IMR-90 (cell line): Measurements from ENCODE around the gene ASB6. TPM values are rescaled to one million over a fixed set of nuclear protein-coding genes. Genes with fewer than 3 reads are reported as not detected.
A peak's percentile ranks its signal among the peaks of the same experiment; 100 is the strongest.

Experiments used
- ATAC-seq: fragments of 200-7000 bp; cut with Tn5 transposase; 2 replicates; pipeline ENCODE4 v1.9.1; 2020; ENCODE audit warnings: low read depth, mild to moderate bottlenecking, moderate library complexity
- BruUV-seq: library from RNA; stranded (reverse); fragments of 400-500 nt; replicated peaks from 2 replicates; lab custom pipeline; 2021; lab: Mats Ljungman, UMichigan
- CTCF ChIA-PET: fragments of 300-600 bp; formaldehyde crosslinking; extraction: SDS; loops from one replicate; lab custom pipeline; 2021; ENCODE audit warnings: antibody characterized with exemption; lab: Yijun Ruan, JAX
- POLR2A ChIA-PET: fragments of 300-600 bp; sonication (Branson Sonifier 250); formaldehyde crosslinking; loops from one replicate; lab custom pipeline; 2022; ENCODE audit warnings: antibody characterized with exemption; ENCODE audit not compliant: unreplicated experiment; lab: Charles Lee
- DNase-seq: peaks from one replicate; pipeline ENCODE4 v3.0.0; 2013
- H2AFZ ChIP-seq: replicated peaks from 2 replicates; pipeline ENCODE3; 2013; ENCODE audit warnings: low read length, mild to moderate bottlenecking; ENCODE audit not compliant: poor library complexity
- H2AK5ac ChIP-seq: 2 replicates; pipeline ENCODE4 v1.6.1; 2013; ENCODE audit warnings: low read depth, low read length, inconsistent platforms
- H2AK9ac ChIP-seq: replicated peaks from 2 replicates; pipeline ENCODE3; 2013; ENCODE audit warnings: mild to moderate bottlenecking, low read depth, low read length, moderate library complexity; ENCODE audit not compliant: poor library complexity
- H2BK120ac ChIP-seq: 2 replicates; pipeline ENCODE4 v1.6.1; 2013; ENCODE audit warnings: low read depth, low read length, inconsistent platforms
- H2BK15ac ChIP-seq: 3 replicates; pipeline ENCODE4 v1.6.1; 2013; ENCODE audit warnings: low read depth, low read length, inconsistent platforms
- H2BK20ac ChIP-seq: 2 replicates; pipeline ENCODE4 v1.6.1; 2013; ENCODE audit warnings: low read depth, mild to moderate bottlenecking, inconsistent platforms, low read length, moderate library complexity
- H2BK5ac ChIP-seq: 2 replicates; pipeline ENCODE4 v1.6.1; 2013; ENCODE audit warnings: mild to moderate bottlenecking, low read depth, low read length, inconsistent platforms; ENCODE audit not compliant: poor library complexity, severe bottlenecking
- H3K14ac ChIP-seq: replicated peaks from 2 replicates; pipeline ENCODE4 v1.6.1; 2013; ENCODE audit warnings: low read depth, low read length, inconsistent platforms
- H3K18ac ChIP-seq: 2 replicates; pipeline ENCODE4 v1.6.1; 2013; ENCODE audit warnings: low read depth, low read length, control low read depth
- H3K23ac ChIP-seq: 2 replicates; pipeline ENCODE4 v1.6.1; 2013; ENCODE audit warnings: low read depth, low read length, inconsistent platforms
- H3K27ac ChIP-seq: 2 replicates; pipeline ENCODE4 v1.5.1; 2013; ENCODE audit warnings: mild to moderate bottlenecking, control low read depth, low read length; ENCODE audit not compliant: insufficient read depth
- H3K27me3 ChIP-seq: 2 replicates; pipeline ENCODE4 v1.6.1; 2013; ENCODE audit warnings: low read length; ENCODE audit not compliant: control insufficient read depth, insufficient read depth
- H3K36me3 ChIP-seq: 2 replicates; pipeline ENCODE4 v1.6.1; 2013; ENCODE audit warnings: low read length, mixed read lengths; ENCODE audit not compliant: control insufficient read depth, insufficient read depth
- H3K4ac ChIP-seq: 2 replicates; pipeline ENCODE4 v1.6.1; 2013; ENCODE audit warnings: low read depth, low read length, inconsistent platforms
- H3K4me1 ChIP-seq: 2 replicates; pipeline ENCODE4 v1.6.1; 2013; ENCODE audit warnings: low read length, mixed read lengths; ENCODE audit not compliant: control insufficient read depth, insufficient read depth
- H3K4me2 ChIP-seq: 2 replicates; pipeline ENCODE4 v1.6.1; 2013; ENCODE audit warnings: low read depth, mild to moderate bottlenecking, control low read depth, low read length, moderate library complexity
- H3K4me3 ChIP-seq: 2 replicates; pipeline ENCODE4 v1.5.1; 2013; ENCODE audit warnings: low read depth, mild to moderate bottlenecking, control low read depth, low read length, moderate library complexity; ENCODE audit not compliant: insufficient read depth
- H3K56ac ChIP-seq: 2 replicates; pipeline ENCODE4 v1.6.1; 2013; ENCODE audit warnings: low read length, inconsistent platforms; ENCODE audit not compliant: insufficient read depth; ENCODE audit errors: extremely low read depth
- H3K79me1 ChIP-seq, 2 experiments: 2 replicates each; pipeline ENCODE4 v1.6.1; 2013; ENCODE audit warnings: low read length in 2 of 2, inconsistent platforms in 1 of 2, low read depth in 1 of 2
- H3K9ac ChIP-seq: 2 replicates; pipeline ENCODE4 v1.6.1; 2013; ENCODE audit warnings: low read depth, low read length, control low read depth
- H3K9me1 ChIP-seq: 2 replicates; pipeline ENCODE4 v1.6.1; 2013; ENCODE audit warnings: low read length, inconsistent platforms; ENCODE audit not compliant: insufficient read depth
- H3K9me3 ChIP-seq: 2 replicates; pipeline ENCODE4 v1.6.1; 2013; ENCODE audit warnings: low read length; ENCODE audit not compliant: control insufficient read depth, insufficient read depth
- H4K20me1 ChIP-seq: 2 replicates; pipeline ENCODE4 v1.6.1; 2013; ENCODE audit warnings: low read length, inconsistent platforms; ENCODE audit not compliant: insufficient read depth
- H4K5ac ChIP-seq: 2 replicates; pipeline ENCODE4 v1.6.1; 2013; ENCODE audit warnings: mild to moderate bottlenecking, low read depth, low read length, control low read depth
- H4K8ac ChIP-seq, 2 experiments: 2 replicates each; pipeline ENCODE4 v1.6.1; 2013; ENCODE audit warnings: low read depth in 2 of 2, low read length in 2 of 2, control low read depth in 1 of 2, inconsistent platforms in 1 of 2
- H4K91ac ChIP-seq: 2 replicates; pipeline ENCODE4 v1.6.1; 2013; ENCODE audit warnings: low read depth, low read length, inconsistent platforms; ENCODE audit not compliant: insufficient read depth
- BHLHE40 ChIP-seq: fragments of 150-350 bp; IDR thresholded peaks from 2 replicates; pipeline ENCODE4 v1.6.1; 2016; ENCODE audit warnings: mild to moderate bottlenecking, low read depth, low read length
- CHD1 ChIP-seq: IDR thresholded peaks from 2 replicates; pipeline ENCODE4 v1.6.1; 2012; ENCODE audit warnings: low read depth, low read length, improper control_type of control experiment
- FOS ChIP-seq: fragments of 150-350 bp; IDR thresholded peaks from 2 replicates; pipeline ENCODE4 v1.6.1; 2016; ENCODE audit warnings: low read depth, low read length
- MAFK ChIP-seq: IDR thresholded peaks from 2 replicates; pipeline ENCODE4 v1.6.1; 2012; ENCODE audit warnings: low read depth, low read length, improper control_type of control experiment
- MAZ ChIP-seq: IDR thresholded peaks from 2 replicates; pipeline ENCODE4 v1.6.1; 2012; ENCODE audit warnings: low read depth, mild to moderate bottlenecking, low read length, improper control_type of control experiment, moderate library complexity, borderline replicate concordance
- MXI1 ChIP-seq: IDR thresholded peaks from 2 replicates; pipeline ENCODE4 v1.6.1; 2012; ENCODE audit warnings: low read depth, mild to moderate bottlenecking, low read length, moderate library complexity, borderline replicate concordance
- NFE2L2 ChIP-seq: fragments of 150-350 bp; IDR thresholded peaks from 2 replicates; pipeline ENCODE4 v1.6.1; 2016; ENCODE audit warnings: low read depth, mild to moderate bottlenecking, low read length
- POLR2A ChIP-seq: IDR thresholded peaks from 2 replicates; pipeline ENCODE4 v1.6.1; 2012; ENCODE audit warnings: mild to moderate bottlenecking, low read depth, low read length
- RAD21 ChIP-seq: IDR thresholded peaks from 2 replicates; pipeline ENCODE4 v1.6.1; 2012; ENCODE audit warnings: low read length, improper control_type of control experiment
- RFX5 ChIP-seq: IDR thresholded peaks from 2 replicates; pipeline ENCODE4 v1.8.0; 2012; ENCODE audit warnings: low read depth, mild to moderate bottlenecking, low read length, moderate library complexity
- SMC3 ChIP-seq: fragments of 150-350 bp; IDR thresholded peaks from 2 replicates; pipeline ENCODE4 v1.6.1; 2016; ENCODE audit warnings: low read depth, mild to moderate bottlenecking, antibody characterized with exemption, low read length, moderate library complexity
- WGBS, 2 experiments: methylation state at CpG; one replicate each; pipeline versions ENCODE4 v1.1.5 to v1.1.7; 2013; ENCODE audit warnings: missing lambda C conversion rate in 2 of 2; ENCODE audit not compliant: insufficient read length in 1 of 2; ENCODE audit errors: extremely low coverage in 2 of 2; 5-methylcytosine and 5-hydroxymethylcytosine counted together
- dilution Hi-C: fragments of 300-500 bp; cut with HindIII; formaldehyde crosslinking; loops from one replicate; pipeline ENCODE4 v1.14.3; 2018; ENCODE audit warnings: low sequenced_read_pairs; ENCODE audit not compliant: unreplicated experiment
- in situ Hi-C: fragments of 300-500 bp; cut with MboI; formaldehyde crosslinking; loops from 3 replicates; pipeline ENCODE4 v1.14.3; 2019; ENCODE audit warnings: low sequenced_read_pairs, inconsistent platforms, mixed read lengths
- intact Hi-C: fragments of 100-400 bp; cut with micrococcal nuclease; formaldehyde crosslinking; loops from 2 replicates; pipeline ENCODE4 v1.10.0; 2022
- polyA plus RNA-seq, 3 experiments: library from polyadenylated mRNA; depleted of rRNA; stranded (reverse); fragments of >200 nt; gene quantifications; 2 replicates each; pipeline ENCODE4 v1.2.3, GENCODE V29; 2012; ENCODE audit warnings: low replicate concordance in 1 of 3
- total RNA-seq: library from RNA; depleted of rRNA; stranded (reverse); fragments of >200 nt; gene quantifications from 2 replicates; pipeline ENCODE4 v1.2.3, GENCODE V29; 2012
- TF ChIP-seq, protein P1 (sequence below): conservative IDR thresholded peaks from 2 replicates; pipeline ENCODE4 v1.5.1; 2012; ENCODE audit warnings: mild to moderate bottlenecking, low read depth, low read length, improper control_type of control experiment

The ASB6 gene
- total and polyA plus RNA-seq, 2 of the 4 experiments (the other 2 are of a cell fraction) = 9.7 to 28.9 TPM

DNA sequence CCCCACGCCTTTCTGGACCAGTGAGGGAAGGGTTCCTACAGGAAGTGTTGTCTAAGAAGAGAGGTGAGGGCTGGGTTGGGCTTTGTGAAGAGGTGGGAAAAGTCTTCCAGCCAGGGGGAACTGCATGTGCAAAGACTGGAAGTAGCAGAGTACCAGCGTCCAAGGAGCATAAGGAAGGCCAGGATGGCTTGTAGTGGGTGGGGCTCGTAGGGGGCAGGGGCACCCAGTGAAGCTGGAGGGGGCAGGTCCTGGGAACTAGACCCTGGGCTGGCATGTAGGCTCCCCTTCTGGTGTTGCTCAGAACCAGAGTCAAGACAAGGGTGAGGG, 43.9 kb upstream of the ASB6 start:
- H3K4me1 ChIP-seq = peaks cover 7% of the 10 kb centered on the region; the same call in 1 of the 2 replicates
- 81% methylated on average over 2 of the region's 3 CpGs; no CpG with 5 or more reads in 1 of the 2 experiments for WGBS, 2 experiments
- ATAC-seq (no peak; the same call in 1 of the 2 replicates), DNase-seq (no peak)
- no peak overlapping the region for H3K9ac ChIP-seq
- H2BK5ac ChIP-seq = no peak overlapping the region
- H4K20me1 ChIP-seq = peaks cover 35% of the 10 kb centered on the region; the same call in 1 of the 2 replicates
- TF ChIP-seq MAFK = no peak
- TF ChIP-seq BHLHE40 = no peak
- no peak for TF ChIP-seq POLR2A
- no peak for TF ChIP-seq RFX5
- no peak for TF ChIP-seq NFE2L2
- TF ChIP-seq CHD1 = no peak
- no peak for TF ChIP-seq MXI1
- no peak for TF ChIP-seq RAD21
- no peak for TF ChIP-seq FOS
- no peak for TF ChIP-seq MAZ
- TF ChIP-seq, protein P1, sequence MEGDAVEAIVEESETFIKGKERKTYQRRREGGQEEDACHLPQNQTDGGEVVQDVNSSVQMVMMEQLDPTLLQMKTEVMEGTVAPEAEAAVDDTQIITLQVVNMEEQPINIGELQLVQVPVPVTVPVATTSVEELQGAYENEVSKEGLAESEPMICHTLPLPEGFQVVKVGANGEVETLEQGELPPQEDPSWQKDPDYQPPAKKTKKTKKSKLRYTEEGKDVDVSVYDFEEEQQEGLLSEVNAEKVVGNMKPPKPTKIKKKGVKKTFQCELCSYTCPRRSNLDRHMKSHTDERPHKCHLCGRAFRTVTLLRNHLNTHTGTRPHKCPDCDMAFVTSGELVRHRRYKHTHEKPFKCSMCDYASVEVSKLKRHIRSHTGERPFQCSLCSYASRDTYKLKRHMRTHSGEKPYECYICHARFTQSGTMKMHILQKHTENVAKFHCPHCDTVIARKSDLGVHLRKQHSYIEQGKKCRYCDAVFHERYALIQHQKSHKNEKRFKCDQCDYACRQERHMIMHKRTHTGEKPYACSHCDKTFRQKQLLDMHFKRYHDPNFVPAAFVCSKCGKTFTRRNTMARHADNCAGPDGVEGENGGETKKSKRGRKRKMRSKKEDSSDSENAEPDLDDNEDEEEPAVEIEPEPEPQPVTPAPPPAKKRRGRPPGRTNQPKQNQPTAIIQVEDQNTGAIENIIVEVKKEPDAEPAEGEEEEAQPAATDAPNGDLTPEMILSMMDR = no peak
- no peak for TF ChIP-seq SMC3
- no peaks in the 10 kb centered on the region for H3K9me3 ChIP-seq
- 0 out of 3 replicates have a peak overlapping the region, but pooled peaks have one; percentile 7 for H2BK15ac ChIP-seq
- H4K91ac ChIP-seq = no peak overlapping the region
- no peak overlapping the region for H3K18ac ChIP-seq
- 0 out of 4 replicates have a peak overlapping the region, but pooled peaks of 1 of the 2 experiments have one; percentile 9 for H4K8ac ChIP-seq
- in situ Hi-C loops = no loop called here
- H3K4me3 ChIP-seq = no peak overlapping the region
- no peak overlapping the region for H3K56ac ChIP-seq
- H3K27me3 ChIP-seq = no peaks in the 10 kb centered on the region
- no peak overlapping the region for H3K23ac ChIP-seq
- H2BK20ac ChIP-seq = no peak overlapping the region
- no peak overlapping the region for H3K14ac ChIP-seq
- peak overlapping the region; percentile 29; the same call in 1 of the 2 replicates for H3K4ac ChIP-seq
- H3K9me1 ChIP-seq = peaks cover 35% of the 10 kb centered on the region
- no TSS peak for BruUV-seq
- H2AFZ ChIP-seq = peak overlapping the region; percentile 66
- H3K27ac ChIP-seq = no peak overlapping the region
- dilution Hi-C loops = no loop called here
- H3K79me1 ChIP-seq = peaks cover 36 to 76% of the 10 kb centered on the region in 2 experiments; a peak in 3 of 4 replicates
- no peak overlapping the region for H3K4me2 ChIP-seq
- peak overlapping the region; percentile 20 for H2AK9ac ChIP-seq
- intact Hi-C loops = no loop called here
- H2BK120ac ChIP-seq = no peak overlapping the region
- H2AK5ac ChIP-seq = peak overlapping the region; percentile 62
- CTCF ChIA-PET = no interaction called here
- POLR2A ChIA-PET = no interaction called here
- H3K36me3 ChIP-seq = peaks cover 27% of the 10 kb centered on the region
- H4K5ac ChIP-seq = no peak overlapping the region
